Prostate gland (tissue), 2 donors: ENCODE measurements around the gene PDCD10. TPM values are rescaled to one million over a fixed set of nuclear protein-coding genes. Genes with fewer than 3 reads are reported as not detected.

Experiments
- DNase-seq: peaks from one replicate; pipeline ENCODE4 v3.0.0-alpha.2; 2019; ENCODE audit warnings: low spot score
- H3K27ac ChIP-seq, 2 donors: fragments of 200-600 bp; sonication (generic); 2 replicates each; pipeline ENCODE4 v1.5.1; 2017 to 2019
- H3K27me3 ChIP-seq: fragments of 200-600 bp; sonication (generic); replicated peaks from 2 replicates; pipeline ENCODE4 v1.5.1; 2019; ENCODE audit not compliant: insufficient read depth
- H3K36me3 ChIP-seq, 2 donors: fragments of 200-600 bp; sonication (generic); 1 replicate in 1 of 2; 2 replicates in 1 of 2; pipeline versions ENCODE4 v1.5.1 to v1.8.1; 2017 to 2019
- H3K4me1 ChIP-seq: fragments of 200-600 bp; sonication (generic); replicated peaks from 2 replicates; pipeline ENCODE4 v1.5.1; 2019
- H3K4me3 ChIP-seq, 2 donors: fragments of 200-600 bp; sonication (generic); 2 replicates each; pipeline ENCODE4 v1.5.1; 2017 to 2019
- H3K9me3 ChIP-seq: fragments of 200-600 bp; sonication (generic); 2 replicates; pipeline ENCODE4 v1.5.1; 2017
- POLR2A ChIP-seq: fragments of 450-650 bp; IDR thresholded peaks from one replicate; pipeline ENCODE4 v1.6.1; 2016; ENCODE audit warnings: antibody characterized with exemption, mild to moderate bottlenecking
- POLR2AphosphoS5 ChIP-seq: sonication (generic); formaldehyde crosslinking; IDR thresholded peaks from one replicate; pipeline ENCODE4 v1.6.1; 2017; ENCODE audit warnings: antibody characterized with exemption
- WGBS: methylation state at CpG from one replicate; pipeline ENCODE4 v1.1.5; 2018; 5-methylcytosine and 5-hydroxymethylcytosine counted together
- intact Hi-C: fragments of 100-400 bp; cut with DNase I; formaldehyde crosslinking; loops from one replicate; pipeline ENCODE4 v1.14.2; 2022
- total RNA-seq, 2 donors: library from RNA; depleted of rRNA; stranded (reverse); fragments of >200 nt; gene quantifications; one replicate each; pipeline ENCODE4 v1.1.0, GENCODE V29; 2016
- TF ChIP-seq, protein P1 (sequence below), 4 experiments: fragments of 200-600 bp in 2 of 4; fragments of 450-650 bp in 2 of 4; sonication (generic) in 2 of 4; IDR thresholded peaks; 1 replicate in 3 of 4; 2 replicates in 1 of 4; pipeline ENCODE4 v1.5.1; 2016 to 2019; ENCODE audit warnings: antibody characterized with exemption in 4 of 4, mild to moderate bottlenecking in 2 of 4, moderate library complexity in 2 of 4

The PDCD10 gene
- total RNA-seq, 2 donors from 2014 or later: 50.3 to 58.1 TPM

DNA sequence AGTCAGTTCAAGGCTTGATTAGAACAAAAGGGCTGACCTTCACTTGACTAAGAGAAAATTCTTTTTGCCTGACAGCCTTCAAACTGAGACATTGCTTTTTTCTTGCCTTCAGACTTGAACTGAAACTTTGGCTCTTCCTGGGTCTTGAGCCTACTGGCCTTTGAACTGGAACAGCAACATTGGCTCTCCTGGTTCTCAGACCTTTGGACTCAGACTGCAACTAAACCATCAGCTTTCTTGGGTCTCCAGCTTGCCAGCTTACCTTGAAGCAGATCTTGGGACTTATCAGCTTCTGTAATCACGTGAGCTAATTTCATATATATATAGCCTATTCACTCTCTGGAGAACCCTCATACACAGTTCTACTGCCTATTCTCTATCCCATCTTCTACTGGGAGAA, 61.5 kb downstream of the PDCD10 start:
- H3K36me3 ChIP-seq: peaks cover 0 to 5% of the 10 kb centered on the region in 2 donors
- H3K27me3 ChIP-seq: no peaks in the 10 kb centered on the region
- no peak for DNase-seq
- H3K4me3 ChIP-seq: no peak overlapping the region
- H3K27ac ChIP-seq: no peak overlapping the region
- intact Hi-C loops: no loop called here
- H3K4me1 ChIP-seq: no peaks in the 10 kb centered on the region
- 89% methylated on average over 1 of the region's 1 CpG for WGBS
- H3K9me3 ChIP-seq: no peaks in the 10 kb centered on the region
- TF ChIP-seq POLR2A (no peak), POLR2AphosphoS5 (no peak)
- TF ChIP-seq, protein P1, sequence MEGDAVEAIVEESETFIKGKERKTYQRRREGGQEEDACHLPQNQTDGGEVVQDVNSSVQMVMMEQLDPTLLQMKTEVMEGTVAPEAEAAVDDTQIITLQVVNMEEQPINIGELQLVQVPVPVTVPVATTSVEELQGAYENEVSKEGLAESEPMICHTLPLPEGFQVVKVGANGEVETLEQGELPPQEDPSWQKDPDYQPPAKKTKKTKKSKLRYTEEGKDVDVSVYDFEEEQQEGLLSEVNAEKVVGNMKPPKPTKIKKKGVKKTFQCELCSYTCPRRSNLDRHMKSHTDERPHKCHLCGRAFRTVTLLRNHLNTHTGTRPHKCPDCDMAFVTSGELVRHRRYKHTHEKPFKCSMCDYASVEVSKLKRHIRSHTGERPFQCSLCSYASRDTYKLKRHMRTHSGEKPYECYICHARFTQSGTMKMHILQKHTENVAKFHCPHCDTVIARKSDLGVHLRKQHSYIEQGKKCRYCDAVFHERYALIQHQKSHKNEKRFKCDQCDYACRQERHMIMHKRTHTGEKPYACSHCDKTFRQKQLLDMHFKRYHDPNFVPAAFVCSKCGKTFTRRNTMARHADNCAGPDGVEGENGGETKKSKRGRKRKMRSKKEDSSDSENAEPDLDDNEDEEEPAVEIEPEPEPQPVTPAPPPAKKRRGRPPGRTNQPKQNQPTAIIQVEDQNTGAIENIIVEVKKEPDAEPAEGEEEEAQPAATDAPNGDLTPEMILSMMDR (IDR thresholded peaks at IDR 0.05): no peak

DNA sequence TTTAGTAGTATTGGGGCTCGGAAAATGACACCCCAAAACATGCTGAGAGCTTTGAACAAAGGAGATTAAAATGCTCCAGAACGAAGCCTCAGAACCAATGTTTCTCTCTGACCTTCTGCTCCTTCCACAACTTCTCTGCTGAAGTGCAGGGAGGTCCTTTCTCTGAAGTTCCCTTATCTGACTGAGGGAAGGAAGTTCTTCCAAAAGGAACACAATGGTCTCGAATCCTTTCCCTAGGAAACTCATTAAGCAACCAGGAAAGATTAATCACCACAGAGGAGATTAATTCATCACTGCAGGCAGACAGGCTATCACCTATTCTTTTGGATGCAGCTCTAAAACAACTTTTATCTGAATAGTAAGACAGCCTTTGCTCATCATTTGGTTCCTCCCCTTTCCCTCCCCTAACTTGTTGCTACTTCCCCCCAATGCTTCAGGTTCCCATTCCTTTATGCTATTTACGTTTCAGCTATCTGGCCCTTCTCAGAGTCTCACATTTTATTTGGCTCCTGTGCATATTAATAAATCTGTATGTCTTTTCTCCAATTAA, 62.7 kb downstream of the PDCD10 start:
- TF ChIP-seq, protein P1 (IDR thresholded peaks at IDR 0.05): no peak
- TF ChIP-seq POLR2A (no peak), POLR2AphosphoS5 (no peak)
- intact Hi-C loops: no loop called here

DNA sequence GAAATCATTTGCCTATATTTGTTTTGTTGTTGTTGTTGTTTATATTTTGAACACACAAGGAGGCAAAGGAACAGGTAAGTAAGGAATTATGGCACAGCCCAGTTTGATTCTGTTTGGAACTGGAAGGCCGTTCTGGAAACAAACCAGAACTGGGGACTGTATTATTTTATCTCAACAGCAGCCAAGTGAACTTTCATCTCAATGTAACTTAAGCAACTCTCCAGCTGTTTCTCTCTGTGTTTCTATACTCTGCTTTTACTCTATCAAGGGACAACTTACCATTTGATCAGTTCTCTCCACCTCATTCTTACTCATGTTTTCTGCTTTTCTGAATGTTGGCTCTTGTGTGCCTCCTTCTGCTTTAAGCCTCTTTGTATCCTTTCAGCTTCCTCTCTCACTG, 65.0 kb downstream of the PDCD10 start:
- Histone ChIP-seq H3K9me3 (no peaks in the 10 kb centered on the region), H3K27ac (no peak overlapping the region), H3K4me3 (no peak overlapping the region), H3K4me1 (no peaks in the 10 kb centered on the region), H3K36me3 (peaks cover 0 to 5% of the 10 kb centered on the region in 2 donors), H3K27me3 (no peaks in the 10 kb centered on the region)
- WGBS: 89% methylated on average over 1 of the region's 1 CpG
- DNase-seq: no peak
- intact Hi-C loops: no loop called here
- TF ChIP-seq POLR2AphosphoS5 (no peak), POLR2A (no peak)
- TF ChIP-seq, protein P1 (IDR thresholded peaks at IDR 0.05): no peak

More for the DNA sequence above, 62.7 kb downstream of the PDCD10 start:
- H3K4me3 ChIP-seq: no peak overlapping the region
- H3K36me3 ChIP-seq: peaks cover 0 to 5% of the 10 kb centered on the region in 2 donors
- no peaks in the 10 kb centered on the region for H3K4me1 ChIP-seq
- no peak for DNase-seq
- no peaks in the 10 kb centered on the region for H3K9me3 ChIP-seq
- WGBS: 81% methylated on average over 4 of the region's 4 CpGs
- H3K27ac ChIP-seq: no peak overlapping the region
- H3K27me3 ChIP-seq: no peaks in the 10 kb centered on the region

DNA sequence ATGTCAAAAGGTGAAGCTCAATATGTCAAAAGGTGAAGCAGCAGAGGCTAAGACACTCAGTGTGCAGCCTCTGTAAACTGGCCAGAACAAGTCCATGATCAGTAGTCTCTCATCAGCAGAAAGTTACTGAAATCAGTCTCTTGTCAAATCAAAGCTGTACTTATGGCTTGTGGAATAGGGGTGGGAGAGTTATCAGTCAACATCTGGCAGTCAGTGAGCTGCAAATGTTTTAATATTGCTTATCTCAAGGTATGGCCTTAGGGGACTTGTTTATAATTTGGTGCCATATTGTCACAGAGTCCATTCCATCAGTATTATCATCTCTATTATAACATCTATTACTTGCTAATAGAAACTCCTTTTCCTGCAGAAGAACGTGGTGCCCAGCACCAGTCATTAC, 66.0 kb downstream of the PDCD10 start:
- Histone ChIP-seq H3K36me3 (no peaks in the 10 kb centered on the region), H3K4me3 (no peak overlapping the region), H3K4me1 (no peaks in the 10 kb centered on the region), H3K9me3 (no peaks in the 10 kb centered on the region), H3K27ac (no peak overlapping the region), H3K27me3 (no peaks in the 10 kb centered on the region)
- intact Hi-C loops: no loop called here
- 75% methylated on average over 1 of the region's 1 CpG for WGBS
- TF ChIP-seq, protein P1 (IDR thresholded peaks at IDR 0.05): no peak
- no peak for TF ChIP-seq POLR2A
- no peak for TF ChIP-seq POLR2AphosphoS5
- no peak for DNase-seq

DNA sequence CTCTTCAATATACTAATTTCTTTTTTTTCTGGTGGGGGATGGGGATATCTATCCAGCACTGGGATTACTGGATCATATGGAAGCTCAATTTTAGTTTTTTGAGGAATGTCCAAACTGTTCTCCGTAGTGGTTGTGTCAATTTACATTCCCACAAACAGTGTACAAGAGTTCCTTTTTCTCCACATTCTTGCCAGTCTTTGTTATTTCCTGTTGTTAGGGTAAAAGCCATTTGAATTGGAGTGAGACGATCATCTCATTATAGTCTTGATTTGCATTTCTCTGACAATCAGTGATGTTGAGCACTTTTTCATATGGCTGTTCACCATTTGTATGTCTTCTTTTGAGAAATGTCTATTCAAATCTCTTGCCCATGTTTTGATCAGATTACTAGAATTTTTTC, 68.1 kb downstream of the PDCD10 start:
- intact Hi-C loops: no loop called here
- H3K4me1 ChIP-seq: no peaks in the 10 kb centered on the region
- DNase-seq: no peak
- WGBS: 81% methylated on average over 2 of the region's 2 CpGs
- no peaks in the 10 kb centered on the region for H3K27me3 ChIP-seq
- H3K4me3 ChIP-seq: no peak overlapping the region
- H3K27ac ChIP-seq: no peak overlapping the region
- no peaks in the 10 kb centered on the region for H3K36me3 ChIP-seq
- no peak for TF ChIP-seq POLR2A
- no peak for TF ChIP-seq POLR2AphosphoS5
- TF ChIP-seq, protein P1 (IDR thresholded peaks at IDR 0.05): no peak
- H3K9me3 ChIP-seq: no peaks in the 10 kb centered on the region
